Mesenteric fat pad (tissue), 1 donor: ENCODE results near the gene KRT1. TPM values are rescaled to one million over a fixed set of nuclear protein-coding genes. Genes with fewer than 3 reads are reported as not detected.

ENCODE experiments used
- DNase-seq: peaks from one replicate; pipeline ENCODE4 v3.0.0-alpha.2; 2020; ENCODE audit warnings: low spot score
- total RNA-seq: library from RNA; stranded (reverse); fragmentation: NEBNext Ultra II Directional; extraction: Animal tissue kit (Norgen Biotek cat#: 25700); gene quantifications from one replicate; pipeline ENCODE4 v1.2.1, GENCODE V29; 2021
- donor health status: DM: yes; HTN: yes; CAD: no.

KRT1 gene
- total RNA-seq, 1 donor from 2014 or later: not detected

DNA sequence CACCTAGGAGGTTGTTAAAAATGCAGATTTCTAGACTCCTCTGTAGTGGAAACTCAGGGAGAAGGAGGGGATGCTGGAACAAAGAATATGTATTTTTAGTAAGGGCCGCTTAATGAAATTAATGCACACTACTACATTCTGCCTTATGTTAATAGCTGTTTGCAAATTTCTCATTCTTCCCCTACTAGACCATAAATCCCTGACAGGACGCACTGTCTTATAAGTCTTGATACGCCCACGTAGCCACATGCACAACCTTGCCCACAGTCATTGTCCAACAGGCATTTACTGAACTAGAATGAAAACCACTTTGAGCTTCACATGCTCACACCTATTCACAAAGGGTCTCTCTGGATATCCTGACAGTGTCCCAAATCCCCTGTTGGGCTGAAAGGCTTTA is 38.7 kb downstream of the KRT1 start:
- no peak for DNase-seq

DNA sequence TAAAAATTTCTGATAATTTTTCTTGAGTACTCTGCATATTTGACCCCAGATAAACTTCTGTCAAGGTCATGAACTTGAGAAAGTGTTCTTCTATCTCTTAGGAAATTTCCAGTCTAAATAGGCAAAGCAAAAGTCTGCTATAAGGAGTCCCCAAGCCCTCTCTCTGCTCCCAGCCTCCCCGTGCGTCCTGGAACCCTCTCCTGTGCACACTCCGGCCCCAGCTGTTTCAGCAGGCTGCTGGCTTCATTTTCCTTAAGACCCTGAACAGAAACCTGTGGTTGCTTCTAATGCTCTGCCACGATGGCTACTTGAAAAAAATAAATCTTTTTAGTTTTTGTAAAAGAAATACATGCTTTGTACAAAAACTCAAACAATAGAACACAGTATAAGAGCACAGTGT is 42.9 kb downstream of the KRT1 start:
- no peak for DNase-seq

DNA sequence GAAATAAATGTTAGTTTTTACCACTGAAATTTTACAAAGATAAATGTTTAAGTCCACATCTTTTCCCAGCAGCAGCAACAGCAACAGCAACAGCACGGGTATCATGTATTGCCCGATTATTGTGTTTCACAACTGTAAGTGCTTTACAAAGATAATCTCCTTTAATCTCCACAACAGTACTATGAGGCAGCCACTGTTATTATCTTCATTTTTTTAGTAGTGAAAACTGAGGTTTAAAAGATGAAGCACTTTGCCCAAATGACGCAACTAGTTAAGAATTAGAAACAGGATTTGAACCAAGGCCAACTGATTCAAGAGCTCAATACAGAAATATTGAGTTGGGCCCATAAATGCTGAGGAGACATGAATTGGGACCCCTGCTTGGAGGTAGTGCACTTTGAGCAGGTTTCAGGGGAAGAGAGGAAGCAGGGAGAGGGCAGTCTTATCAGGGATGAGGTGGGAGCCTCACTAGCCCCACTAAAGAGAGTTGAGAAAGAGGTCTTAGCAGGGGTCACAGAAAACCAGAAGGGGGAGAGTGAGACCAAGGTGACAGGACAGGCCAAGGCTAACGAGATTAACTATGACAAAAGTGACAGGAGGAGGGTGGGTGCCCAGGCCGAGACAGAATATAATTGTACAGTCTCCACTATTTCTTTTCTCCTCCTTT is 43.5 kb downstream of the KRT1 start:
- DNase-seq: no peak

DNA sequence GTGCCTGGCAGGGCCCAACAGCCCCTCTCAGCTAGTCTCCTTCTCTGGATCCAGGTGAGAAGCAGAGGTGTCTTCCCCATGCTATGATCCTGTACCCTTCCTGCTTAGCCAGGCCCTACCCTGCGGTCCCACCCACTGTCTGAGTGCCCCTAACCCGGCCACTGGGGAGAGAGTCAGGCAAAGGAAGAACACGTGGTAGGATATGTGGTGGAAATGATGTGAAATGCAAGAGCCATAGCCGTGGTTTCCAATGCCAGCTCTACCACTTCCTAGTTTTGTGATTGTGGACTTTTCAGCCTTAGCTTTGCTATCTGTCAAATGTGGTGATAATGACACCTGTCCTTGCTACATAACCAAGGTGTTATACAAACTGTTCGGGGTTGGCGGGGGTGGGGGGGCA is 44.0 kb downstream of the KRT1 start:
- DNase-seq: no peak

DNA sequence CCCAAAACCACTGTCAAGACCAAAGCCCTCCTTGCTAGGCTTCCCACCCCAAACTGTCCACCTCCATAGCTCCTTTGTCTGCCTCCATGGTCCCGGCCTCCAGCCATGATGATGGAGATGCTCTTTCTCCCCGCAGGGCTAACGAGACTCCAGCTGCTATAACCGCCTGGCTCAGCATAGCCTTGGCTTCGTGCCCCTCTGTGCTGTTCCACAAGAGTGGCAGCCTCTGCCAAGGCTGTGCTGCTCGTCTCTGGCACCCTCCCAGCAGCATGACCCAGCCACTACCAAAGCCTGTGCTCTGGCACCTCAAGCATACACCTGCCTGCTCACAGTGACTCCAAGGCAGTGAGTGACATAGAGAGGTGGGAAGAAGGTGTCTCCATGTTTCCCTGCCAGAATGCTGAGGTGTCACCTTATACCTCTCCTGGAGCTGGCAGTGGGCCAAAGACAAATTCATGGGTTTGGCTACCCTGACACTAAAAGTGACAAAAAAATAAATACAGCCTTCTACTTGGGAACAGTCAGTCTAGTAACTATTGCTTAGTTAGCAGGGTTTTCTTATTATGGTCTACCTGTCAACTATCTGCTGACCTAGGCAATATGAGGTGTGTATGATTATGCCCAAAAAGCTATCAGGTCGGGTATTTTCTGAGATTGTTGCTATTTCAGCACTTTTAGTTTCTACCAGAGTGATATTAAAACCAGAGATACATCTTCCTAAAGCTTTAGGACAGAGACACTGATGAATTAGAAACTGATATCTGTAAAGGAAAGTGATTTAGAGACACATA is 45.7 kb downstream of the KRT1 start:
- peak; percentile 81 for DNase-seq

DNA sequence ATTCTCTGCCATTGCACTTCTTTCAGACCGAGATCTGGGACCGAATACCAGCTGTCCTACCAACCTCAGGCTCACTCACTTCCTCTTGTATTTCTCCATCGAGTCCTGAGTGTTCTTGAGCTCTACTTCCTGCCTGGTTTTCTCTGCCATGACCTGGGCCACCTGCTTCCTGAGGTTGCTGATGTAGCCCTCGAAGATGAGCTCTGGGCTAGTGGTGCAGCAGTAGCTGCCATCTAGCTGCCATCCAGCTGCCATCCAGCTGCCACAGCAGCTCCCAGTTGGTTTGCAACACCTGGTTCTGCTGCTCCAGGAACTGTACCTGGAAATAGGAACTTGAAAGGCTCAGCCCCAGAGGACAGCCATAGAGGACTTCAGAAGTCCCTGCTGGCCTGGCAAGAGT is 46.8 kb downstream of the KRT1 start:
- peak; percentile 47 for DNase-seq

DNA sequence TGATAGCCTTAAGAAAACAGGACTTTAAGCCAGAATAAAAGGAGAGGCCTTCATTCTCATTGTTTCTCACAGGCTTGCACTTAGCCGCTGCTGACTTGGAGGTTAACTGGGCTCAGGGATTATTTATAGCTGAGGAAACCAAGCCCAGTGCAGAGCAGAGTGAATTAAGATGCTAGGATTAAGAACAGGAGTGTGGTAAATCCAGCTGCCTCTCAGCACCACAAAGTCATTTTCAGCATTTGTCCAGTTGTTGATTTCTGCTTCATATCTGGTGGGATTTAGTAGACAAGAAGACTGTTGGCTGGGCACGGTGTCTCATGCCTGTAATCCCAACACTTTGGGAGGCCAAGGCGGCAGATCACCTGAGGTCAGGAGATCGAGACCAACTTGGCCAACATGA is 47.6 kb downstream of the KRT1 start:
- DNase-seq: peak; percentile 18

DNA sequence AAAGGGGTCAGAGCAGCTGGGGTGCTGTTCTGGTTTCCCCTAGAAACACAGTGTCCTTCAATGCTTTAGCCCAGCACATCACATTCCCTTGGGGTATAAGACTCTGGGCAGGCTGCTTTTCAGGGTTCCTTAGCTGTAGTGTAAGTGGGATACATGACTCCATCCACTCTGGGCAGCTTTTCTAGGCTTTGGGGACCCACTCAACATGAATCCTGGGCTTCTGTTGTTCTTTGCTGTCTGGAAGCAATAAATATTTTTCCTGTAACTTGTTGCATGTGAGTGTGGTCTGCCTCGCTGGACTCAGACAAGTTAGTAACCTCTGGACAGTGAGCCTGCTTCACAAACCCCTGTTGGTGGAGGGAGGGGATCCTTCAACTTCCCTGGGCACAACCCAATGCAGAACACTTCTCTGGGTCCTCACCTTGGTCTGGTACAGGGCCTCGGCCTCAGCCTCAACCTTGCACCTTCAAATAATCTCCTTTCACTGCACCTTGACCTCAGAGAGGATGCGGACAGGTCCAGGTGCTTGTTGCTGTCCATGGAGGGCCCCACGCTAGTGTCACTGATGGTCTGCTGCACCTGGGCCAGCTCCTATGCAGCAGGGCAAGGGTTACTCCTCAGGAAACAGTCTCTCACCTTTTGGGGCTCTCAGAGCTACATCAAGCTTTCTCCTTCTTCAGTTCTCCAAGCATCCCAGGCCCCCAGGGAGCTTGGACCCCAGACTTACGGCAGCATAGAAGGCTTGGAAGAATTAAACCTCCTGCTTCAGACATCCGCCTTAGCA is 48.3 kb downstream of the KRT1 start:
- peak; percentile 45 for DNase-seq

DNA sequence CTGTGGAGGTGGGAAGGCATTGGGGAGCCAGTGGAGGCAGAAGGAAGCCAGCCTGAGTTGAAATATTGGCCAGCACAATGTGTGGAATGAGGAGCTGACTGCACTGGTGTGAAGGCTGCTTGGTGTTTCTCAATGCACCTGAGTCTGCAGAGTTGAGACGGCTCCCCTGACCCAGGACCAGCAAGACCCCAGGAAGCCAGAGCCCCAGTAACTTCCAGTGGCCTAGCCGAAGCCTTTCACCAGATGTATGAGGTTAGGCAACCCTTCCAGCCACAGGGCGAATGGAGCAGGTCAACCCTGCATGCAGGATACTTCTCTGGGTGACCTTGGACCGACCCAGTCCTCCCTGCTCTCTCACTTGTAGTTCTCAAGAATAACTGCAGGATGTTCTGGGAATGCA is 48.9 kb downstream of the KRT1 start:
- DNase-seq: no peak

DNA sequence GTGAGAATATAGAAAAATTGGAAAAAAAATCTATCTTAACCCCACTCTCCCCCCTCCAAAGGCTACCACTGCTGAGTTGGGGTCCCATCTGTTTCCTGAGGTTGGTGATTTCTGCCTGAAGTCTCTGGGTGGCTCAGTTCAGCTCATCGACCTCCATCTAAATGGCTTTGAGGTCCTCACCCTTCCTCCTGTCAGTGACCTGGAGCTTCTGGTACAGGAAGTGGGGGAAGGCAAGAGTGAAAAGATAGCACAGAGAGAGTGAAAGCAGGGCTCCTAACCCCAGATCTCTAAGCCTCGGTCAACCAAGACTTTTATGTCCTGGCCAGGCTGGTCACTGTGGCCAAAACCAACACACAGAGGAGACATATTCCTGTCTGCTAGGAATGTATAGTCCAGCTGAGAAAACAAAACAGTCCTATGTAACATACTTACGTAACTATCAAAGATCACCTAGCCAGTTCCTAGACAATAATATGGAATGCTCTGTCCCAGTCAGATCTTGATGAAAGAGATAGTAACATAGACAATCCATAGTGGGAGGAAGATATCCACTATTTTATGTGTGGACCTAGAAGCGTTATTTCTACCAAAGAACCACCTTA is 49.5 kb downstream of the KRT1 start:
- DNase-seq: no peak

DNA sequence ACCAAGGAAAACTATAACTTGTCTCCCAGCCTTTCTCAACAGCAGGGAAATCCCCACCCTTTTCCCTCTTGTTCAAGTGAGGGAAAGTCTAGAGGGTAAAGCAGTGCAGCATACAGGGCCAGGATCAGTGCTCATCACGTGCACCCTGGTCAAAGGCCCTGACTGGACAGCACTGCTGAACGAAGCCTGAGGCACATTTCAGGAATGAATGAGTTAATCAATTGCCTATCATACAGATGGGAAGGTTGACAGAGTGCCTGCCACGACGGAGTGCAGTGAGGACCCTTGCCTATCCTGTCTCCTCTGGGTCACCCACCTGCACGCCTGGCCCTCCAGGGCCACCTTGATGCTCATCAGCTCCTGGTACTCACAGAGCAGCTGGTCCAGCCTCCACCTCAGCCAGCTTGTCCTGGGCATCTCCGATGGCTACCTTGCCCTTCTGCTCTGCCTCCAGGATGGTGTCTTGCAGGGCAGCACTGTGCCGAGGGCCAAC is 50.2 kb downstream of the KRT1 start:
- no peak for DNase-seq

DNA sequence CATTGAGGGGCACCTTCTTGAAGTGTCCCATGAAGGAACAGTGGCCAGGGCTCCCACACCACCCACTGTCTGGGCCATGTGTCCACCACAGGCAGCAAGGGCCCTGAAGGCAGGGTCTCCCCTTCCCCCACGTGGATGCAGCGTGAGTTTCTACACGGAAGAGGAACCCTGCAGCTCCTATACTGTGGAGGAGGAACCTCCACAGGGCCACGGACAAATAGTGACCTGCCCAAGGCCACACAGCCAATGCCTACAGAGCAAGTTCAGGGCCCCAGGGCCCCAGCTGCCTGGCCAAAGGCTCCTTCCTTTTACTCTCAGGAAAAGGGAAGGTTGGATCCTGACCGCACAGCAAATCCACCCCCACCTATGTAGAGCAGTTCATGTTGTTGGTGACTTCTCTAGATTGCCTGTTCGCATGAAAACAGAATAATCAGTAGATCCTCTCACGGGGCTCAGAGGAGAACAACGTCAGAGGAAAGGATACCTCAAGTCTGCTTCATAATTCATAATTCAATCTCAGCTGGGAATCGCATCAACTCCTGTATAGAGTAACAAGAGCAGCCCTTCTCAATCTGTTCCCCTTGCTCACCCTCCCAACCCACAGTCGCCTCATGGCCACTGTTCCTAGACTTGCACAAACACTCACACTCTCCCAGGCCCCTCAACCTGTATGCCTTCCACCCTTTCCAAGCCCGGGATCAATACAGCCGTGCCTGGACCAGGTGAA is 50.8 kb downstream of the KRT1 start:
- DNase-seq: no peak

DNA sequence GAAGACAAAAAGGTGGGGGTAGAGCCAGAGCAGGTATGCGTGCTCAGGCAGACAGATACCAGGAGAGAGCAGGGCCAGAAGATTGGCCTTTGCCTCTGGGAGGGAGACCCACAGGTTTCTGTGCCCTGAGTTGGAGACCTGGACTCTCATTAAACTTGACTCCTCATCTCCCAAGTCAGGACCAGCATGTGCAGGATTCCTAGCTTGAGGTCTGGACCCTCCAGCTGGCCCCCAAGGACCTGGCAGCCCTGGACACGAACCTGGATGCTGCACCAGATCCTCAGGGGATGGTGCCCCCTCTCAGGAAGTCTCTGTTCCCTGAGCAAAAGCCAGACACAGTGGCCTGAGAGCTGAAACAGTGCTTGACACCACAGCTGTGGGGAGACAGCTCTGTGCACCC is 51.4 kb downstream of the KRT1 start:
- DNase-seq: no peak

DNA sequence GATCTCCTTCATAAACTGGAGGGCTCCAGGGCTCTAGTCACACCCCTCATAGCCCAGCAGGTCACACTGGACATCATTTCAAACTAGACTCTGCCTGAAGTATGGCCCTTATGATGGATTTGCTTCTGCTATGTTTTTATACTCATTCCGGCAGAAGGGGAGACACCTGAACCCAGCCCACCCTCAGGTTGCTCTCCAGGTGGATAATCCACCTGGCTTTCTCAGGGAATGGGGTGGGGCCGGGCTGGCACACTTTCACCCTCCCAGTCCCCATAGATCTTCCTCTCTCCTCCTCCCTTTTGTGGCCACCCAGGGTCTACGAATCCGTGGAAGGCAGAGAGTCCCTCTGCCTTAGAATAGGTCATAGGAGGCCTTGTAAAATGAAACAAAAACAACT is 52.1 kb downstream of the KRT1 start:
- DNase-seq: no peak

DNA sequence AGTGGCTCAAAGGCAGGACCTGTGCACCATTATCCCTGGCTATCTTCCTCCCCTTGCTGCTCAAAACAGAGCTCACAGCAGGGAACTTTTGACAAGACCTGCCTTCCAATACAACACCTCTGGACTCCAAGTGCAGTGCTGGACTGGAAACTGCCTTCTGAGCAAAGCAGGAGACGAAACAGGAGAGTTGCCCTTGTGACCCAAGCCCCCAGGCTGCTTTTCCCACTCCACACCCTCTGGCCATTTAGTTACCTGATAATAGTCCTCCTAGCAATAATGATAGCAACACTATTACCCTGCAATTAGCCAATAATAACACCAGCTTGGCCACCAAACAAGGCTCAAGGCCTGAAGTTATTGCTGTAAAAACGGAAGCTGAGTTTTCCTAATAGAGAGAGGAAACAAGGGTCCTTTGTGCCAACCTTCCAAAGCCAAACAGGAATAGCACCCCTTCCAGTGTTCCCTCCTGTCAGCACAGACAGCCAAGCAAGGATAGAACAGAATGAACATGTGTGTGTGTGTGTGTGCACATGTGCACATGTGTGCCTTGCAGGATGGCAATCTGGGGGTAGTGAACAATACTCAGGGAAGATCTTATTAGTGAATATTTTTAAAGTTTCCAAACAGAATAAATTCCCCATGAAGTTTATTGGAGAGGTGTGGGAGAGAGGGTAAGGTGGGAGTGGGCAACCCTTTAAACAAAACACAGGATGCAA is 52.7 kb downstream of the KRT1 start:
- no peak for DNase-seq

Other genes starting within 250 kb of the KRT1 start
- not detected for gene KRT75, start 246.0 kb downstream of the KRT1 start, total RNA-seq
- not detected for gene KRT6B, start 228.3 kb downstream of the KRT1 start, total RNA-seq
- not detected for gene KRT6C, start 206.6 kb downstream of the KRT1 start, total RNA-seq
- gene KRT6A, start 187.2 kb downstream of the KRT1 start, total RNA-seq: not detected
- gene KRT5, start 160.0 kb downstream of the KRT1 start, total RNA-seq: 3.0 TPM
- gene KRT71, start 127.3 kb downstream of the KRT1 start, total RNA-seq: not detected
- gene KRT74, start 106.6 kb downstream of the KRT1 start, total RNA-seq: not detected
- gene KRT72, start 78.9 kb downstream of the KRT1 start, total RNA-seq: not detected
- gene KRT73, start 61.8 kb downstream of the KRT1 start, total RNA-seq: not detected
- gene KRT2, start 28.2 kb downstream of the KRT1 start, total RNA-seq: not detected
- gene KRT77, start 23.1 kb upstream of the KRT1 start, total RNA-seq: not detected
- not detected for gene KRT76, start 96.9 kb upstream of the KRT1 start, total RNA-seq
- not detected for gene KRT3, start 115.7 kb upstream of the KRT1 start, total RNA-seq
- not detected for gene KRT4, start 133.7 kb upstream of the KRT1 start, total RNA-seq
- 2.4 TPM for gene KRT79, start 153.9 kb upstream of the KRT1 start, total RNA-seq
- gene KRT78, start 168.6 kb upstream of the KRT1 start, total RNA-seq: not detected
- 5.7 TPM for gene KRT8, start 224.7 kb upstream of the KRT1 start, total RNA-seq